Stimulated activated CD4-positive, alpha-beta T cell treated with anti-CD3 and anti-CD28 coated beads, Interleukin-15, amount 100 ng/mL, for 48 hours (primary cell): ENCODE data around the gene SMCO2.
"Not testable (repeated sequence)": the region's sequence is repeated elsewhere in the genome, so short reads cannot be mapped to it uniquely, and the experiment has no call there.

Experiments
- DNase-seq, 2 donors: peaks; one replicate each; pipeline ENCODE4 v3.0.0-alpha.2; 2020; ENCODE audit warnings: low read depth in 2 of 2

Gene SMCO2

DNA sequence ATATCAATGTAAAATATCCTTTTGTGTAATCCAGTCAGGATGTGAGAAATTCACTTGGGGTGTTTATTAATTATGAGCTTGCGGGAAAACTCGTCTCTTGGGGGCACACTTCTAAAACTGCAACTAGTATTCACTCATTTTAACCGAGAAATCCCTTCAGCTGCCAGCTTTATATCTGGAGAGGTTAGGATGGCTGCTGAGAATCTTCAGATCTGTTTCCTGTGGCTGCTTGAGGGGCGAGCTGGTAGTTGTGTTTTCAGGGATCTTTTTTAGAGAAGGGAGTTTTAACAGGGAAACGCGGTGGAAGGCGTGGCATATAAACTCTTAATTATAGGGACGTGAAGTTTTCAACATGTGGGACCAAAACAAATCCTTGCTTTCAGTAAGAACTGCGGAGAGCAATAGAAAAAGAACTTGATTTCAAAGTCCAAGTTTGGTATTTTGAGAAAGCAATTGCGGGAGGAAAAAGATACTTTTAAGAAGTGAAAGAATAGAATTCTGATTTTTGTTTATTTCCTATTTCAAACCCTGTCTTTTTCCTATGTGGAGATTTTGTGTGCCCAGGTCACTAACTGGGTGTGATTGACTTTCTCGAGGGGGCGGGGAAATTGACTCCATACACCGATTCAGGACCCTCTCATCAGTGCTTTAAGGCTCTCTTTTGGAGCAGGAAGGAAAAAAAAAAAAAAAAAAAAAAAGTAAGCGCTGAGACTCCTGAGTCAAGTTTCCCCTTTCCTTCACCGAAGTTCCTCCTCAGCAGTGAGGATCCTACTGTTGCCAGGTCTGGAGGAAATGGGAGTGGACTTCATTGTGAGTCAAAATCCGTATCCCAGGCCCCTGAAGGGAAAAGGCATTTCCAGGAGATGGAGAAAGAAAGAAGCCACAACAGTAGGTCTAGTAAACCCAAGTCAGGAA, 78.6 kb downstream of the SMCO2 start:
- DNase-seq, result no peak

DNA sequence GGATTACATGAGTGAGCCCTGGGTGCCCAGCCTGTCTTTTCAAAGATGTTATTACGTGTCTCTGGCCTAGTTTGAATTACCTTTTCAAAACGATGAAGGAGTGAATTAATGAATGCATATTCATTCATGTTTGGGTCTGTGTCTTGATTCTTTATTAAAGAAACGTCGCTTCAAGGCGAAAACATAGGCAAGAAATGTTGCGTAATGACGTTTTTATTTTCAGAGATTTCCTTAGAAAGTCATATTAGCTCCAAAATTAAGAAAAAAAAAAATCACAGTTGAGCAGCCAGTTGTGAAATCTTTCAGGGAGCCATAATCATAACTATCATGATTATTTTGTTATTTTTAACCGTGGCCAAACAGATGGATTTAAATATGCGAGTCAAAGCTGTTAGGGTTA, 81.0 kb downstream of the SMCO2 start:
- no peak for DNase-seq

DNA sequence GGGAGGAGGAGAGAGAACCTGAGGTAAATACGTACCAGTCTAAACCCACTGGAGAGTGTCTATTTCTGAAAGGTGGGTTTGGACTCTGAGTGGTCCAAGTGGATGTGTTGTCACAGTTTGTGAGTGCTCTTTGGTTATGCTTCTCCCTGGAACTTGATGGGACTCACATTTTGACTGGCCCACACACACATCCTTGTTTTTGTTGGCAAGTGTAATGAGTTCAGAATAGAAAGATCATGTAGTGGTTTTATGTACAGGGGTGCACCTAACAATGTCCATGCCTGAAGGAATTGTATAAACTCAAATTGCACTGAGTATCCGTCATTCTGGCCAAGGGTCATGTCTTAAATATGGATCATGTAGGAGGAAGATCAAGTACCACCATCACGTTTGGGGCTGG, 82.3 kb downstream of the SMCO2 start:
- no peak for DNase-seq

DNA sequence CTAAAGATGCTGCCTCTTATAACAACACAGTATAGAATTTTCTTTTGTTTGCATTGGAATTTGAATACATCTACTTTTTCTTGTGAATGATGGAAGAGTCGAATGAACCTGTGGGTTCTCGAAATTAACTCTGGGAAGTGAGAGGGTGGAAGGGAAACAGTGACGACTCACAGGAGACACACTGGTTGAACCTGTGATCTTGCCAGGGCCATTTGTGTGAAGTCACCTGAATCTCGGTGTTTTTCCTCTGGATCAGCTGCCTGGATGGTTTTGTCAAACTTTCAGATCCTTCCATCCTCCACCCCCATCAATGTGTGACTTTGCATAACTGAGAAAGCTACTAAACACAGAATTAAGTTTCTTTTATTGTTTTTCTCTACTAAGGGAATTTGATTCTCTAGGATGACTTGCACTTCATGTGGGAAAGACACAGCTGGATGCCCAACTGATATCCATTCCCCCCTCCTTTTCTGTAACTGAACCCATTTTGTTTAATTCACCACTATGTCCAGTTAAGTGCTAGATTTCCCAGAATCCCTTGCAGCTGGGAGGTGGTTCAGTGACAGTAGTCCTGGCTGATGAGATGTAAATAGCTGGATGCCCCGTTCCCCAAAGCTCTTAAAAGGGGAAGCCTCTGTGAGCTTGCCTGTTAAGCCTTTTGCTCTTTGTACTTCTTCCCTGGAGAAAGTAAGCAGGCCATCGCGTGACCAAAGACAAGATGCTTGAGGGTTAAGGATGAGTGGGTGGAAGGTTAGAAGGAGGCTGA, 83.8 kb downstream of the SMCO2 start:
- no peak for DNase-seq

DNA sequence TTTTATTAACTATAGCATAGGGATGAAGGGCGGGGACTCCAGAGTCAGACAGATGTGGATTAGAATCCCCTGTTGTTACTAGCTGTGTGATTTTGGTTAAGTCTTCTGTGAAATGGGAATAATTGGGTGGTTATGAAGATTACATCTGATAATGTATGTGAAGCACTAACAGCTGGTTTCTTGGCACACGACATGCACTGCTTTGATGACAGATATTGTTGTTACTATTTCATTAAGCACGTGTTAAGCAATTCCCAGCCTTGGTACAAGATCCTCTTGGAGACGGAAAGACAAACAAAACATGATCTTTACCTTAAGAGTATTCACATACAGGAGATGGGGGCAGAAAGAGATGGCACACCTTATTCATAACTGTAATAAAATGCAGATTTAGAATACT, 85.4 kb downstream of the SMCO2 start:
- no peak for DNase-seq

DNA sequence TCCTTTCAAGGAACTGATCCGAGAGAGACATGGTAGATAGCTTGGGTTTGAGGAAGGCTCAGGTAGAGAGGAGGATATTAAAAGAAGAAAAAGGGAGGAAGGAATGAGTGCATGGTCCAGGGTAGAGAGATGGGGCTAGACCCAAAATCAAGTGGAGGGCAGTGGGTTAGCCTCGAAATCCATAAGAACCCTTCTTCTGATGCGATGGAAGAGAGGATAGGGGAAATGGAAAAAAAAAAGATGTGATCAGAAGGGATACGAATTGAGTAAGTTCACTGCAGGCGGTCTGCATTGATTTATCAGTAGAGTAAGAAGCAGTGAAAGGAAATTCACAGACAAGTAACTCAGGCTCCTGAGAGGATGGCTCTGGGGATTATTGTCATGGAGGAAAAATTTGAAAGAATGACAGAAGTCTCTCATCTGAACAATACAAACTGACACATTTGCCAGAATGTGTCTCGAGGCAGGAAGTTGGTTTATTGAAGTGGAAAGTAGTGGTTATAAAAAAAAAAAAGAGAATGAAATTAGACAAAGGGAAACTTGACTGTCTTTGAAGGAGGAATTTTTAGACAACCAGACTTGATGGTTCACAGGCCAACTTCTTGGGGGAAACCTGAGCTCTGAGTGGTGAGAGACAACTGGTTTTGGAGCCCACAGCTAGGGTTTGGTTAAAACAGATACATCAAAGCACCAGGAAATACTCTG, 87.7 kb downstream of the SMCO2 start:
- no peak for DNase-seq

DNA sequence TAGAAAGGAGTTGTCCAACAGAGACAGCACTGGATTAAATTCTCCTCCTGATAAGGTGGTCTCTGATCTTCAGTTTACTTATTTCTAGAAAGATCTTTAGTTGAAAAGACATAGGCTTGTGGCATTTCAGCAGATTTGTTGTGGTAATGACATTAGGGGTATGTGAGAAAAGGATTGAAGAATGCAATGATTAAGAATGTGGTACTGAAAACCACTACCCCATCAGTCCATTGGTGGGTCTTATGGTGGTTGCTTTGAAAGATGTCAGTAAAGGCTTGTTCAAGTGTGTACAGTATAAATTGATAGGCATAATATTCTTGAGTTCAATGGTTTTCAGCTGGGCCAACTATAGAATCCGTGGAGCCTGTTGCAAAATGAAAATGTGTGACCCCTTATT, 88.2 kb downstream of the SMCO2 start:
- DNase-seq, result no peak

DNA sequence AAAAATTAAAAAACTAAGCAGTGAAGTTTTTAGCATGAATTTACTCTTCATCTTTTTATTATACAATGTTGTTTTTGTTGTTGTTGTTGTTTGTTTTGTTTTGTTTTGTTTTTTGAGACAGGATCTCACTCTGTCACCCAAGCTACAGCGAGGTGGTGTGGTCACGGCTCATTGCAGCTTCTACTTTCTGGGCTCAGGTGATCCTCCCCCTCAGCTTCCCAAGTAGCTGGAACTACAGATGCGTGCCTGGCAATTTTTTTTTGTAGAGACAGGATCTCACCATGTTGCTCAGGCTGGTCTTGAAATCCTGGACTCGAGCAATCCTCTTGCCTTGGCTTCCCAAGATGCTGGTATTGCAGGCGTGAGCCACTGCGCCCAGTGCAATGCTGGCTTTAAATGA, 88.8 kb downstream of the SMCO2 start:
- no peak for DNase-seq

DNA sequence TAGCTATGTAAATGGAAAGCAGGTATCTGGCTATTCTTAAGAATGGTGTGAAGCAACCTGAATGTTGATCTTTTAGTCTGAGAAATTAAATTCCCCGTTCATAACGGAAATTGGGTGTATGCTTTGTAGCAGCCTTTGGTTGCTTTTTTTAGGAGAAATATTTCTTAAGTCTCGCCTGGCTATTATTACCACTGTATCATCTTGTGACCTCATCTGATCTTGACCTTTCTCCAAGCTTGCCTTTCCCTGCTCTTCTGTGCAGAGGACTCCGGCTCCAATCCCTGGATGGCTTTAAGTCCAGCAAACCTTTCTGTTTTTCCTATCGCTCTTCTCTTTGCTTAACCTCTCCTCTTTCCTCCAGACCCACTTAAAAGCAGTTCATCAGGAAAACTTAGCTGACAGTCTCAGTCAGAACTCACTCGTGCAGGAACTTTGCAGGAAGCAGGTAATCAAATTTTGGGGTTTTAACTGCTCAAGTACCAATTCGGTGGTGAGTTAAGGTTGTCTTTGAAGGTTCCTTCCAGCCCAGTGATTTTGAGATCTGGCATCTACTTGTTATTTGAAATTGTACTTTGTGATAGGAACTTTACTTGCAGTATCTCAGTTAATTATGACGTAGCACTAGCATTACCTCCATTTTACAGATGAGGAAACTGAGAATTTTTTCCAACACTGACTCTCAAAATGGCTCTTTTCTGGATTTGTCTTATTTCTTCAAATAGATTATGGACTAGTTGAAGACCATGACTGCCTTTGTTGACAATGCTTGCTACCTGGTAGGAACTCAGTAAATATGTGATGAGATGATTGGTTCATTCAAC, 91.5 kb downstream of the SMCO2 start:
- no peak for DNase-seq

DNA sequence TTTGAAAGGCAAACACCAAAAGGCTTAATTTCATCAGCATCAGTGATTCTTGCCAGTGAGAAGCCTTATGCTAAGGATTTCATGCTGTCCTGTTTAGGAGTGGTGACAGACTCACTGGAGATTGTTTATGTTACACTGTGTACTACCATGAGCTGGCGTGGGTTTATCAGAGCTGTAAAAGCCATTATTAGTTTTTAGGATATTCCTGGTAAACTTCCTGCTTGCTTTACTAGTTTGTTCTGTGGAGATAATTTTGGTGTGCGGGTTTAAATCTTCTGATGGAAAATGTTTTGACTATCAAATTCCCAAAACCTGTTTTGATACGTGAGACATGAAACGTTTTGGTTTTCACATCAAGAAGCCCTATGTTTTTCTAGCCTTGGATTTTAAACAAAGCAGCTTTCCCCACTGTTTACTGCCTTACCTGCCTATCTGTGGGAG, 92.7 kb downstream of the SMCO2 start:
- DNase-seq, result no peak

DNA sequence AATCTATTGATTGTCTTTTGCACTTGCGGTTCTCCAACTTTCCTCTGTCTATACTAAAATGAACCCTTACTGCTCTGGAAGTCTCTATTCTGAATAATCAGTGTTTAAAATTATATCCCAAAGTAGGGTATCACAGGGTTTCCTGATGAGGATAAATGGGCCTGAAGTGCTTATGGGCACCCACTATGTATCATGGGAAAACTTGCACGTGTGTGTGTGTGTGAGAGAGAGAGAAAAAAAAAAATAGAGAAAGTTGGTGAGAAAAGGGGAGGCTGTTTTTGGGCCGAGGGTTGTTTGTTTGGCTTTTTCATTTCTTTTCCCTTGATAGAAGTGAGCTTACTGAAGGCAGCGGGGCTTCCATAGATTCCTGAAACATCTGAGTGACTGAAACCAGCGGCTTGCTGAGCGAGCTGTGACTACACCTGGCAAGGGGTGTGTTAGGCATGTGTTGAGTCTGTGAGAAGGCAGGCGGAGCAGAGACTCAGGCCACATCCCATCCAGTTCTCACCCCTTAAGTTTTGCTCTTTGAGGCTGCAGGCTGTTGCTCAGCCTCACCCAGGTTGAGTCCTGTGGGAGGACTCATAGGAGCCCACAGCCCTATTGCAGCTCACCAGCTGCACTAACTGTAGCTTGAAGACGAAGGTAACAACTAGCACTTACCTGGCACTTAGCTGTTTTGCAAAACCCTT, 94.6 kb downstream of the SMCO2 start:
- no peak for DNase-seq

DNA sequence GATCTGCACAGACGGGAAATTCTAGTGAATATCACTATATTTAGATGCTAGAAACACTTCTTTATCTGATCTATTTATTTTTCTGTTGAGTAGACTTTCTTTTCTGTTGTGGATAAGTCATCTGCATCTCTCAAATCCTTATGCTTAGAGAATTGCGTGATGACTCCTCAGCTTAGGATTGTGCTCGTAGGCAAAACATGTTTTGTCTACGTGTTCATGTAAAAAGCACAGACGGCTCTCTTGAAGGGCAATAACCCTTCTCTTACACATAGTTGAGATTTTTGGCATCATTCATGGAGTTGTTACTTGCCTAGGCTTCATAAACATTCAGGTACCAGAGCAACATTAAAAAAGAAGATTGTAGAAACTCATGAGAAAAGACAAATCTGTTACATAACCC, 96.1 kb downstream of the SMCO2 start:
- DNase-seq, result no peak

DNA sequence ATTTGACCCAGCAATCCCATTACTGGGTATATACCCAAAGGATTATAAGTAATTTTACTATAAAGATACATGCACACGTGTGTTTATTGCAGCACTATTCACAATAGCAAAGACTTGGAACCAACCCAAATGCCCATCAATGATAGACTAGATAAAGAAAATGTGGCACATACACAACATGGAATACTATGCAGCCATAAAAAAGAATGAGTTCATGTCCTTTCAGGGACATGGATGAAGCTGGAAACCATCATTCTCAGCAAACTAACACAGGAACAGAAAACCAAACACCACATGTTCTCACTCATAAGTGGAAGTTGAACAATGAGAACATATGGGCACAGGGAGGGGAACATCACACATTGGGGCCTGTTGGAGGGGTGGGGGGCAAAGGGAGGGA, 98.3 kb downstream of the SMCO2 start:
- DNase-seq, result not testable (repeated sequence)

DNA sequence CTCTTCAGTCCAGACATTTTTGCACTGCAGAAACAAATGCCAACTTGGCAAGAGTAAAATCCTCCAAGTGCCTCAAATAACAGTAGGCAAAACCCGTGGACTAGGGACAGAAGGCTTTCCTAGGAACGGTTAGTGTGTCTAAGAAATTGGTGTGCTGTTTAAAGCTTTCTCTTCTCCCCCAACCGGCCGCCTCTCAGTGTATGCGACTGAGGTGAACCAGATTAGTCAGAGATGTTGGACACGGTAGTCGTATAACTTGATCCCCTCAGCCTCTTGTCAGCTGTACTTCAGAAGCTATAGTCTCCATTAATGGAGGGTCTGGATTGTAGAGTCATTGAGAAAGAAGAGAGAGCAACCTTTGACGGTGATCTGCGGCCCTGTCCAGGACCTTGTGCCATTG, 99.1 kb downstream of the SMCO2 start:
- no peak for DNase-seq

DNA sequence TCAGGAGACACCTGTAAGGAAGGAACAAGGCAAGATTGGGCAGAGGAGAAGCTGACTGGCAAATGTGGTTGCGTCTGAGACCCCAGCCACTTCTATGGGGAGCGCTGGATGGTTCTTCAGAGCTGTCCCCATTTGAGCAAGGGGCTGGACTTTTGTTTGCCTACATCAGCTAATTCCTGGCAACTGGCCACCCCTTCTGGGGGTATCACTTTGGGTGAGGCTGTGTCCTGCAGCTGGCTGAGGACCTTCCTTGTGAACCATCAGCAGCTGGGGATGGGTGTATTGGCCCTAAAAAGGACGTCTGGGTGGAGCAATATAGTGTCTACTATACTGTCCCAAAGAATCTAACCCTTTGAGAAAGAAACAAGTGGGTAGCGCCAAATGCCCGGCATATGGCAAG, 101.1 kb downstream of the SMCO2 start:
- DNase-seq, result no peak

DNA sequence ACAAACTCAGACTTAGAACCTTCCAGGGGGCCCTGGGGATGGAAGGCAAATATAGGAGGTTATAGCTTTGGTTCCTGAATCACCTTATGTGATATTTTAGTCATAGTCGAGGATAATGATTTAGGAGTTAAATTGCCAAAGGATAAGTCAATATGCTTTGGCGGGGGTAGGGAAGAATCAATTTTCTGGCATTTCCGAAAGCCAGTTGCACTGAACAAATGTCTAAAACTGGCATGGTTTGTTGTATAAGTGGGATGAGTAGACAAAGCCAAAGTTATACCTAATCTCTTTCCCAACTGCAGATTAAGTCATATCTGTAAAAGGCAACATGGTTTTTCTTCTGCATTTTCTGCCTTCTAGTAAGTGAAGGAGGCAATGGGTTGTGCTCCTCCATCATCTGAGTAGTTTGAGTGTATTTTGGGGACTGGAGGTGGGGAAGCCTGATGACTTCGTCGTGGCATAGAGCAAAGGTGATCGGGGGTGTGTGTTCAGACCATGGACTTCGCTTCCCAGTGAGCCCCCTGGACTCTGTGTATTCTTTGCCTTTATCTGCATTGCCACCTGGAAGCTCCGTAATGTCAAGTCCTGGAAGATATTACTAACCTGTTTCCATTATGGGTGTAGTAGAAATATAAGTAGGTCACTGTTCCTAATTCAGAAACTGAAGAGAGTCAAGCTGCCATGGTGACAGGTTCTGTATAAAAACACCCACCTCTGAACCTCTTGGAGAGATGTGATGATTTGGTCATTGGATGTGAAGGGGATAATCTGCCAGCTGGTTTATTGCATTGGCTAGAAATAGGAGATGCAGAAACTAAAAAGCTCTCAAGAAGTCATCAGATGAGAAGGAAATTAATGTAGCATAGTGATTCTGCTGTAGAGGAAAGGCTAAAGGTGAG, 102.0 kb downstream of the SMCO2 start:
- no peak for DNase-seq

DNA sequence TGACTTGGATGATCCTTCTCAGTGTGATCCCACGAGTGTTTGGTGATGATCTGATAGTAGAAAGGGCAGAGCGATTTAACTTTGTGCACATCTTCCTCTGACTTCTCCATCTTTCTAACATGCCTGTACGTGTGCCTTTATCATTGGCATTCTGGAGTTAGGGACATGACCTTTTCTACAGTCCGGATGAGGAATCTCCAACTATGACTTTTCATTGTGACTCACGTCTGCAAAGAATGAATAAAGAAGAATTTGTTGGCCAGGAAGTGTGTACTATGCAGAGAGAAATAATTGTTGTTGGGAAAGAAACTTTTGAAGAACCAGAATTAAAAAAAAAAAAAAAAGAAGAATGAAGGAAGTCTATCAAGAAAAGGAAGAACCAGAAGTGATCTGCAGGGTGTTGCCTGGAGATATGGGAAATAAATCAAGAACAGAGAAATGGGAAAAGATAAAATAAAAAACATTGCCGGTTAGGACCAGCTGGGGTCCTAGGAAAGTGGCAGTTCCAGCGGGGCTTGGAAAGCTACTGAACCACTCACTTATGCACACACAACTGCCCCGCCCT, 102.8 kb downstream of the SMCO2 start:
- no peak for DNase-seq

DNA sequence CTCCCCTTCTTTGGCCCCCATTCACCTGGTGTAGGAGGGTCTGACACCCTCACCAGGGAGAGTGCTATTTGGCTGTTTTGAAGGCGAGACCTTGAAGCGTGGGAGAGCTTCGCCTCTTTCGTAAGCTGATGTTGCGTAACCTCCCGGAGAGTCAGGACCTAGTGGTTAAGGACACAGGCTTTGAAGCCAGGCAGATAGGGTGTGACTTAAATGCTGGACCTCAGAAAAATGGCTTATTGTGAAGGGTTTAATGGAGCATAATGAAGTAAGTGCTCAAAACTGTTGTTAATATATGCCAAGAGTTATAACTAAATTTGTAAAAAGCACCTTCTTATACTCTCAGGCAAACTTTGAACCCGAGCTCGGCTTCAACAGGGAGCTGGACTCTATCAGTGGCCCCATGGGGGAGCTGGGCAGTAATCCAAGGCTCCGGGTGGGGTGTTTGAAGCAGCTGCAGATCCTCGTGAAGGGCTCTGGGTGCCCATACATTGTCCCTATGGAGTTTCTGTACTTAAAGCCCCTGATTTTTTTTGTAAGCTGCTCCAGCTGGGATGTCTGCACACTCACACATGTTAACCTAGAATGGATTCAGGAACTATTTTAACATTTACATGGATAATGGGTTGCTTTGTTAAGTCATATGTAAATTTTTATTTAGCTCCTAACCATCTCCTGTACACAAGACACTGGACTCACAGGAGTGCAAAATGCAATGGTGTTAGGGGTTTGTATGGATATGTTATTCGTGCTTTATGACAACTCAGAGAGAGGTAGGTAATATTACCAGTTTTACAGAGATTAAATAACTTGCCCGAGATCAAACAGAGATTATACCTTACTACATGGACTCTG, 103.5 kb downstream of the SMCO2 start:
- no peak for DNase-seq

DNA sequence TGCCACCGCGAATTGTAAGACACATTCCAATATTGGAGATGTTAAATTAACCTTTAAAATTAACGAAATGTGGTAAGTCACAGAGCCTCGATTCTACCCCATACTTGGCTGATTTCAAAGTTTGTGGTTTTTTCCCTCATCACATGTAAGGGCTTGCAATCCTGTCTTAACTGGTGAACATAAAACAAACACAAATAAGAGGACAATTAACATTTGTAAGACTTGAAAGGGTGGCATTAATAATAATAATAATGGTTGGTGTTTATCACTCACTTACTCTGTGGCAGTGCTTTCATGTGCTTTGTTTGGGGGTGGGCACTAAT, 104.1 kb downstream of the SMCO2 start:
- no peak for DNase-seq
